ENCODE results near the gene TSPAN6.

TSPAN6 gene

GRCh38 chrX:100636321-100636991, at the start of gene TSPAN6:
Gene TSPAN6 (minus strand): TSS chrX:100636806. CDS start chrX:100636694, 112 bp downstream.
- DNase-seq (ENCODE audit: low read depth) = peak; percentile 83

GRCh38 chrX:100685997-100686305, 49.3 kb upstream of the TSPAN6 start:
- DNase-seq (ENCODE audit: low read depth) = no peak

GRCh38 chrX:100685284-100685996, 48.8 kb upstream of the TSPAN6 start:
- DNase-seq (ENCODE audit: low read depth) = peak; percentile 79

- DNase-seq (ENCODE audit: low read depth) = peak; percentile 30
Measured at GRCh38 chrX:100682939-100683338, 46.3 kb upstream of the TSPAN6 start.

GRCh38 chrX:100681599-100681998, 45.0 kb upstream of the TSPAN6 start:
- peak; percentile 39 for DNase-seq (ENCODE audit: low read depth)

- peak; percentile 32 for DNase-seq (ENCODE audit: low read depth)
Measured at GRCh38 chrX:100680756-100681155, 44.1 kb upstream of the TSPAN6 start.

GRCh38 chrX:100677611-100678181, 41.1 kb upstream of the TSPAN6 start:
- peak; percentile 81 for DNase-seq (ENCODE audit: low read depth)

GRCh38 chrX:100674705-100675104, 38.1 kb upstream of the TSPAN6 start:
- DNase-seq (ENCODE audit: low read depth) = no peak

- peak; percentile 92 for DNase-seq (ENCODE audit: low read depth)
Measured at GRCh38 chrX:100673397-100673953, 36.9 kb upstream of the TSPAN6 start.

GRCh38 chrX:100672966-100673365, 36.4 kb upstream of the TSPAN6 start:
- DNase-seq (ENCODE audit: low read depth) = no peak

- no peak for DNase-seq (ENCODE audit: low read depth)
Measured at GRCh38 chrX:100663642-100664041, 27.0 kb upstream of the TSPAN6 start.

GRCh38 chrX:100662796-100663195, 26.2 kb upstream of the TSPAN6 start:
- peak; percentile 87 for DNase-seq (ENCODE audit: low read depth)

GRCh38 chrX:100662170-100662569, 25.6 kb upstream of the TSPAN6 start:
- no peak for DNase-seq (ENCODE audit: low read depth)

GRCh38 chrX:100659431-100660137, 23.0 kb upstream of the TSPAN6 start:
- no peak for DNase-seq (ENCODE audit: low read depth)

- no peak for DNase-seq (ENCODE audit: low read depth)
Measured at GRCh38 chrX:100658941-100659381, 22.4 kb upstream of the TSPAN6 start.

- no peak for DNase-seq (ENCODE audit: low read depth)
Measured at GRCh38 chrX:100654261-100654660, 17.7 kb upstream of the TSPAN6 start.

GRCh38 chrX:100652266-100652665, 15.7 kb upstream of the TSPAN6 start:
- no peak for DNase-seq (ENCODE audit: low read depth)

- DNase-seq (ENCODE audit: low read depth) = no peak
Measured at GRCh38 chrX:100650841-100651240, 14.2 kb upstream of the TSPAN6 start.

- peak; percentile 95 for DNase-seq (ENCODE audit: low read depth)
Measured at GRCh38 chrX:100649550-100650356, 13.1 kb upstream of the TSPAN6 start.

- peak; percentile 81 for DNase-seq (ENCODE audit: low read depth)
Measured at GRCh38 chrX:100648458-100649417, 12.1 kb upstream of the TSPAN6 start.
